ENCODE results near the gene RNF144A.
"Not testable (repeated sequence)": the region's sequence is repeated elsewhere in the genome, so short reads cannot be mapped to it uniquely, and the experiment has no call there.

GRCh38 chr2:7001395-7001794 is 84.2 kb downstream of the RNF144A start:
- not testable (repeated sequence) for TF ChIP-seq FOXK1 (CRISPR knock-in tag; IDR thresholded peaks at IDR 0.05; ENCODE audit: borderline replicate concordance, low read depth); ZBTB33 (CRISPR knock-in tag; IDR thresholded peaks at IDR 0.05); POLR2AphosphoS5 (IDR thresholded peaks at IDR 0.05; ENCODE audit: low read depth, low read length); CREB1 (IDR thresholded peaks at IDR 0.05); CREB1 (CRISPR knock-in tag; IDR thresholded peaks at IDR 0.05); ESRRA (CRISPR knock-in tag; IDR thresholded peaks at IDR 0.05; ENCODE audit: low read depth); TAF15 (IDR thresholded peaks at IDR 0.05; ENCODE audit: low read depth, low read length, poor library complexity, severe bottlenecking); EHMT2 (IDR thresholded peaks at IDR 0.05; ENCODE audit: borderline replicate concordance, low read depth, low read length); ZNF274 (CRISPR knock-in tag; IDR thresholded peaks at IDR 0.05); ZZZ3 (CRISPR knock-in tag; IDR thresholded peaks at IDR 0.05; ENCODE audit: borderline replicate concordance); ZNF234 (CRISPR knock-in tag; conservative IDR thresholded peaks at IDR 0.05); RFX5 (IDR thresholded peaks at IDR 0.05; ENCODE audit: low read depth, low read length); SIN3A (IDR thresholded peaks at IDR 0.05; ENCODE audit: borderline replicate concordance, low read depth, low read length); KLF15 (CRISPR knock-in tag; IDR thresholded peaks at IDR 0.05; ENCODE audit: borderline replicate concordance)

All from HepG2 (cell line).